Activated CD8-positive, alpha-beta memory T cell treated with anti-CD3 and anti-CD28 coated beads, Interleukin-2, amount 50 U/mL, for 4 hours (primary cell): ENCODE measurements around the gene DAB1.

ENCODE experiments used
- DNase-seq: peaks from one replicate; pipeline ENCODE4 v3.0.0-alpha.2; 2020

The DAB1 gene

GRCh38 chr1:57208741-57209302 lies 215.0 kb downstream of the DAB1 start:
- DNase-seq: no peak

DNA sequence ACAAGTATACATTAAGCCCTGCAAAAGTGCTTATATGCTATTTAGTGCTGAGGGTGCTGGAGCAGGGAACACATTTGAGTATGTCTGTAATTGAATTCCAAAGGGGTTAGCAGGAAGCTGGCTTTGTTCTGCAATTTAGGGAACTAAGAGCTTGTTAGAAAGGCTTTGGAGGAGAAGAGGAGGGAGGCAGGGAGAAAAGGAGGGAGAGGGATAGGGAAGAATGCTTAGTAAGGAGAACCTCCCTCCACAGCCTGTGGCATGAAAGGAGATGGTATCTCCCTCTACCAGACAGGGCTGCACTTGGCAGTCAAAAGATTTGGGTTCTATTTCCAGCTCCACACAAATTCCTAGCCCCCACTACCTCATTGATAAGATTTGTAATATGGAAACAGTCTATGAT lies 217.8 kb downstream of the DAB1 start:
- DNase-seq: no peak

DNA sequence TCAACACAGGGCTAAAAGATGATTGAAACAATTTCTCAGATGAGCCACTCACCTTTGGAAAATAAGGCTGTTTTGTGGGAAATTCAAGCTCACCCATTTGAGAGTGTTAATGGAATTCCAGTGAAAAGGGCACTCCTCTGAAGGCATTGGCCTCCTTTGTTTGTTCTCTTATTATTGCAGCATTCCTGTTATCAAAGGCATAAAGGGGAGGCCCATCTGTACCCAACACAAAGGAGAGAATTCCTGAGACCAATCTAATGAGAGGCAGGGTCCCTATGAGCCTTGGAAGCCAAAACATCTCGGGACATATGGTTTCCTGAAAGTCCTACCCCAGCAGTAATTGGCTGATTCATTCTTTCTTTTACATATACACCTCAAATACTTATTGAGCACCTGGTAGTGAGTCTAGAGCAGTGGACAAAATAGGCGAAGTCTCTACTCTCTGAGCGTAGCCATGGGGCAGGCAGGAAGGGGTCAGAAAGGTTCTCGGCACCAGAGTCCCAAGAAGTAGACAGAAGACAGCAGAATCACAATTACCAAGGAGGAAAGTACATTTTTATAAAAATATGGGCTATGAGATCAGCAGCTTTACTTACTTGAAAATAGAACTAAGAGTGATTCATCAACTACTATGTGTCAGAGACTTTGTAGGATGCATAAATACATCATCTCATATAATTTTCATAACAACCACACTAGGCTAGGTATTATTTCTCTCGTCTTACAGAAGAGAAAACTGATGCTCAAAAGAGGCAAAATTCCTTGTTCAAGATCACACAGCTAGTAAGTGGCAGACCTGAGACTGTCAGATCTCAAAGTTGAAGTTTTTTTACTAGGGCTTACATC lies 218.7 kb downstream of the DAB1 start:
- no peak for DNase-seq

DNA sequence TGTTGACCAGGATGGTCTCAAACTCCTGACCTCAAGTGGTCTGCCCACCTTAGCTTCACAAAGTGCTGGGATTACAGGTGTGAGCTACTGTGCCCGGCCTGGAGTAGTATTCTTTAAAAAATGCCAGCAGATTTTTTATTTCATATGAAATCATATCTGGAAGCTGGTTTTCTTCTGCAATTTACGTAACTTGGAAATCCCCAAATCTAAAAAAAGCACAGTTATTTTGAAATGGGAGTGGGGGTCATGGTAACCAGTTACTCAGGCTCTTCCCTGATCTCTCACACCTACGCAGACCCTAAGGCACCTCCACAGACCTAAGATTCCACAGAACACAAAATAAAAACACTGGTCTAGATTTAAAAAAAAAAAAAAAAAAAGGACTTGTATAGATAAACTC lies 219.8 kb downstream of the DAB1 start:
- no peak for DNase-seq

GRCh38 chr1:57202241-57202640 lies 221.6 kb downstream of the DAB1 start:
- no peak for DNase-seq

DNA sequence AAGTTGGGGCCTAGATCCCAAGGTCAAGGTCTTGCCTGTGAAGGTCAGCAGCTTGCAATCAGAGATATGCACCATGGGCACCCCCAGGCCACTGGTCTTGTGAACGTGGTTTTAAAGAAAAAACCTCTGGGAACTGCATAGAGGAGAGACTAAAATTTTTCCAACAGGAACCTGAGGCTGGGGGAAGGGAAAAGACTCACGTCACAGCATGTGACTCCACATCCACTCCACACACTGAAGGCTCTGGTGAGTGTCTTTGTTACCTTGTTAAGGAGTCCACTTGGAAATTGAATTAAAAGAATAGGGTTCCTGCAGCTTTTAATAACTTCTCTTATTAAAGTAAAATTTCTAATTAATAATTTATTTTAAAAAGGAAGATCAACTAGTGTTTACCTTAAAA lies 224.9 kb downstream of the DAB1 start:
- DNase-seq: no peak

- DNase-seq: no peak
Observed at GRCh38 chr1:57195436-57195941, 228.4 kb downstream of the DAB1 start.

DNA sequence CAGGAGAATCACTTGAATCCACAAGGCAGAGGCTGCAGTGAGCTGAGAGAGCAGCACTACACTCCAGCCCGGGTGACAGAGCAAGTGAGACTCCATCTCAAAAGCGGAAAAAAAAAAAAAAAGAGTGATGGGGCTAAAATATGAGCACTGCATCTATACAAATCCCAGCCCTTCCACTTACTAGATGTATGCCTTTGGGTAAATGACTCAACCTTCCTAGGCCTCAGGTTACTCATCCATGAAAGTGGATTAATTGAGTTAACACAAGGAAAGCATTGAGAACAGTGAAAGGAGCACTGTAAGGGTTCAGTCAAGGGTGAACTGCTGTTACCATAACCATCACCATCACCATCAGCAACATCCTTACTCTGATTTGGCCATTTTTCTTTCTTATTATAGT lies 231.6 kb downstream of the DAB1 start:
- no peak for DNase-seq

DNA sequence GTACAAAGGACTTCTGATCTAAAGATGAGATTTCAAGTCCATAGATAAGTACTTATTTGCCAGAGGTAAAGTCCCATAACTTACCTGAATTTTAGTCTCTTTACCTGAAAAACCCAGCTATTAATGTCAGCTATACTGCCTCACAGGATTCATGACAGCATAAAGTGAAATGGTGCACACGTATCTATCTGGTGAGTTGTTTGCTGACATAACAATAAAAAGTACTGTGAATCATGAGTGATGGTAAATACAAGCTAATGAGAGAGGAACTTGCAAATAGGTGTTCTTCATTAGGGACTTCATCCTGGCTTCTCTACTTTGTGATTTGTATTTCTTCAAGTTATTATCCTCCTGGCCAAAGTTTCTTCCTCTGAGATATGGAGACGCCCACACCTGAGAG lies 233.0 kb downstream of the DAB1 start:
- no peak for DNase-seq

DNA sequence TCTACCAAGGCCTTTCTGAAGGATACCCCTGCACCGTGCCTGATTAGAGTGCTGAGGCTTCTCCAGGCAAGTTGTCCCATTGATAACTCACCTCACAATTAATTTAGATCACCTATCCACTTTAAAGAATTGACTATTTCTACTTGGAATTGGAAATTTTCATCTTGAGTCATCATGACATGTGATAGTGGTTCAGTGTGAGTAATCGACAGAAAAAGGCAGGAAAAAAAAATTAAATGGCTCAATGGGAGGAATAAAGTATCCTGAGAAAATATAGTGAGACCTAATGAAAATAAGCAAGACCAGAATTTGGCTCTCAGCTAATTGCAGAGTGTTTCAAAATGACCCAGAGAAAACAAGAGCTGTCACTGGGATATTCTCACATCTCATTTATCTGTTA lies 235.7 kb downstream of the DAB1 start:
- DNase-seq: no peak

GRCh38 chr1:57186455-57186854 lies 237.4 kb downstream of the DAB1 start:
- DNase-seq: no peak

DNA sequence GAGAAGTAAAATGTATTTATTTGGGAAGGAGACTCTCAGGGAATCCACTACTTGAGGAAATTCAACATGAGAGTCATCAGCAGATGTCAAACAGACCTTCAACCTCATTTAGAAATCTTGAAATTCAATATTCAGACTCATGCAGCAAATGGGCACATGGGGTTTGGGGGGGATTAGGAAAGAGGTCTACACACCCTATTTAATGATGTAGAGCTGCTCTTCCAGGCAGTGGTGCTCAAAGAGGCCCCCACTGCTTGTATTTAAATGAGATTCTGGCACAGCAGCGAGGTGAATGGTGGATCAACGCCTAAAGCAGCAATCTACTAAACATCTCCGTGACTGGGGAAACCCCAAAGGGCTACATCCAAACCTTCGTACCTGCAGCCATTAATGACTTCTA lies 244.9 kb downstream of the DAB1 start:
- no peak for DNase-seq

GRCh38 chr1:57175506-57175905 lies 248.4 kb downstream of the DAB1 start:
- DNase-seq: no peak

DNA sequence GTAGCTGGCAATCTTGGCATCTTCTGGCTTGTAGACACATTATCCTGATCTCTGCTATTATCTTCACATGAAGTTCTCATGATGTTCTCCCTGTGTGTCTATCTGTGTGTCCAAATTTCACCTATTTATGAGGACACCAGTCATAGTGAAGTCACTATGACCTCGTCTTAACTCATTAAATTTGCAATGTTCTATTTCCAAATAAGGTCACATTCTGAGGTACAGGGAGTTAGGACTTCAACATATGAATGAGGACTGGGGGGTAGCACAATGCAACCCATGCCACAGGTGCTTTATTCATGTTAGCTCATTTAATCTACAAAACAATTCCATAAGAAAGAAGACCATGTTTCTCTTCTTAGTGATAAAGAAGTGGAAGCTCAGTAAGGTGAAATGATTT lies 251.8 kb downstream of the DAB1 start:
- DNase-seq: no peak

DNA sequence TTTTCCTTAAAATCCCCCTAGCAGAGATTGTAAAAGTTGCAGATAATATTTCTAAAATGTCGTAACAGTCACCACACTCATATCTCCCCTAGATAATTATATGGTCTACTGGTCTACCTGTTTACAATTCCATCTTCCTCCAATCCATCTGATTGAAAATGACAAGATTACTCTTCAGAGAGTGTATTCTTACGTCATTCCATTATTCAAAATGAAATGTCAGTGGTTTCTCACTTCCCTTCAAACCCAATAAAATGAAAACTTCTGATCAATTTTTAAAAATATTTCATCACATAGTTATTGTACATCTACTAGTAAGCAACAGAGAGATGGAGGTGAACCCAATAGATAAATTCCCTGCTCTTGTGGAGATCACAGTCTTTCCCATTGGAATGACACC lies 255.9 kb downstream of the DAB1 start:
- DNase-seq: no peak

- no peak for DNase-seq
Observed at GRCh38 chr1:57165546-57165945, 258.3 kb downstream of the DAB1 start.

- DNase-seq: no peak
Observed at GRCh38 chr1:57164584-57164983, 259.3 kb downstream of the DAB1 start.

- DNase-seq: no peak
Observed at GRCh38 chr1:57163789-57164188, 260.1 kb downstream of the DAB1 start.

DNA sequence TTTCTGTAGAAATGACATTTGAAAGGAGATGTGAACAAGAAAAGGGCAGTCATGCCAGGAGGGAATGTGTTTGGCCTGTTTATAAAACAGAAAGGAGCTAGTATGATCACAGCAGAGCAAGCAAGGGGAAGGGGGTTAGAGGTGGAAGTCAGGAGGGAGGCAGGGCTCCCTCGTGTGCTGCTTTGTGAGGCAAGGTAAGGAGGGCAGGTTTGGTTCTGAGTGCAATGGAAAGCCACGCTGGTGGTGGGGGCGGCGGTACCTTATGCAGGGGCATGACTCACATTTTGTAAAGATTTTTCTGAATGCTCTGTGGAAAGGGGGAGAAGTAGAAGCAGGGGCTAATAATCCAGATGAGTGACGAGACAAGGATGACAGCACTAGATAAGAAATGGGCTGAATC lies 260.5 kb downstream of the DAB1 start:
- DNase-seq: no peak

GRCh38 chr1:57162607-57163261 lies 261.1 kb downstream of the DAB1 start:
- no peak for DNase-seq

DNA sequence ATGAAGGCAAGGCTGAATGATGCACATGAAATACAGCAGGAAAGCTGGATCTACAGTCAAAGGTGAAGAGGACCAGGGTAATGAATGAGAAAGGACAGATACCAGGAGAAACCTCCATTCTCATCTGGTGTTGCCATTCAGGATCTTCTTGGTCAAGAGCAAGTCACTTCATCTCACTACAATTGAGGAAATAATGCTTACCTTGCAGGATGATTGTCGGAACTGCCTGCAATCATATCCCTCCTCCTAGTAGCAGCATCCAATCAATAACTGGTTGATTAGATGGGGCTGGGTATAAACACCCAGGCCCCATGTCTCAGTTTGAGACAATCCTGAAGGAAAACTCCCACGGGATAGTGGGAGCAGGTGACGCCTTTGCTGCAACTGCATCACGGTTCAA lies 263.3 kb downstream of the DAB1 start:
- DNase-seq: no peak

GRCh38 chr1:57158604-57158998 lies 265.3 kb downstream of the DAB1 start:
- no peak for DNase-seq

GRCh38 chr1:57157818-57158603 lies 265.8 kb downstream of the DAB1 start:
- DNase-seq: no peak
